Endothelial cell (in vitro differentiated cells): Measurements from ENCODE around the gene SCTR. TPM values are rescaled to one million over a fixed set of nuclear protein-coding genes. Genes with fewer than 3 reads are reported as not detected.
A peak's percentile ranks its signal among the peaks of the same experiment; 100 is the strongest.

ENCODE experiments used
- DNase-seq: peaks from one replicate; pipeline ENCODE4 v3.0.0; 2021; ENCODE audit warnings: low spot score
- H3K27ac Mint-ChIP-seq: one replicate; pipeline ENCODE4 v1.8.0; 2021; ENCODE audit warnings: mixed read lengths, inconsistent platforms; ENCODE audit not compliant: unreplicated experiment
- H3K27me3 Mint-ChIP-seq: one replicate; pipeline ENCODE4 v1.8.0; 2021; ENCODE audit warnings: mild to moderate bottlenecking, moderate library complexity, mixed read lengths, inconsistent platforms; ENCODE audit not compliant: unreplicated experiment
- H3K36me3 Mint-ChIP-seq: one replicate; pipeline ENCODE4 v1.8.0; 2021; ENCODE audit warnings: mild to moderate bottlenecking, low read depth, mixed read lengths, inconsistent platforms; ENCODE audit not compliant: unreplicated experiment
- H3K4me1 Mint-ChIP-seq: one replicate; pipeline ENCODE4 v1.8.0; 2021; ENCODE audit warnings: mild to moderate bottlenecking, mixed read lengths, inconsistent platforms; ENCODE audit not compliant: unreplicated experiment
- H3K4me3 Mint-ChIP-seq: one replicate; pipeline ENCODE4 v1.8.0; 2021; ENCODE audit warnings: mild to moderate bottlenecking, mixed read lengths, inconsistent platforms; ENCODE audit not compliant: unreplicated experiment
- H3K9me3 Mint-ChIP-seq: one replicate; pipeline ENCODE4 v1.8.0; 2021; ENCODE audit warnings: mixed read lengths, inconsistent platforms; ENCODE audit not compliant: unreplicated experiment
- total RNA-seq: library from RNA; stranded (reverse); fragmentation: NEBNext Ultra II Directional; extraction: Animal tissue kit (Norgen Biotek cat#: 25700); gene quantifications from one replicate; pipeline ENCODE4 v1.2.1, GENCODE V29; 2021; ENCODE audit not compliant: unreplicated experiment
- TF ChIP-seq, protein P1 (sequence below): fragments of 200-600 bp; sonication (generic); IDR thresholded peaks from one replicate; pipeline ENCODE4 v1.5.0; 2021; ENCODE audit warnings: antibody characterized with exemption; ENCODE audit not compliant: unreplicated experiment

The SCTR gene
- total RNA-seq, 1 donor from 2014 or later, result not detected

DNA sequence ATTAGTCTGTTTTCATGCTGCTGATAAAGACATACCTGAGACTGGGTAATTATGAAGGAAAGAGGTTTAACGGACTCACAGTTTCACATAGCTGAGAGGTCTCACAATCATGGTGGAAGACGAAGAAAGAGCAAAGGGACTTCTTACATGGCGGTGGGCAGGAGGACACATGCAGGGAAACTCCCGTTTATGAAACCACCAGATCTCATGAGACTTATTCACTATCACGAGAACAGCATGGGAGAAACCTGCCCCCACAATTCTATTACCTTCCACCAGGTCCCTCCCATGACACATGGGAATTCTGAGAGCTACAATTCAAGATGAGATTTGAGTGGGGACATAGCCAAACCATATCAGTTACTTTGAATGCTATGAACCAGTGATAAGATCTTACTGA lies 44.1 kb downstream of the SCTR start:
- peaks cover 6% of the 10 kb centered on the region for H3K27me3 Mint-ChIP-seq
- H3K4me1 Mint-ChIP-seq, result no peaks in the 10 kb centered on the region
- H3K9me3 Mint-ChIP-seq, result no peaks in the 10 kb centered on the region
- no peak overlapping the region for H3K4me3 Mint-ChIP-seq
- H3K36me3 Mint-ChIP-seq, result no peaks in the 10 kb centered on the region
- DNase-seq, result no peak
- no peak overlapping the region for H3K27ac Mint-ChIP-seq
- TF ChIP-seq, protein P1, sequence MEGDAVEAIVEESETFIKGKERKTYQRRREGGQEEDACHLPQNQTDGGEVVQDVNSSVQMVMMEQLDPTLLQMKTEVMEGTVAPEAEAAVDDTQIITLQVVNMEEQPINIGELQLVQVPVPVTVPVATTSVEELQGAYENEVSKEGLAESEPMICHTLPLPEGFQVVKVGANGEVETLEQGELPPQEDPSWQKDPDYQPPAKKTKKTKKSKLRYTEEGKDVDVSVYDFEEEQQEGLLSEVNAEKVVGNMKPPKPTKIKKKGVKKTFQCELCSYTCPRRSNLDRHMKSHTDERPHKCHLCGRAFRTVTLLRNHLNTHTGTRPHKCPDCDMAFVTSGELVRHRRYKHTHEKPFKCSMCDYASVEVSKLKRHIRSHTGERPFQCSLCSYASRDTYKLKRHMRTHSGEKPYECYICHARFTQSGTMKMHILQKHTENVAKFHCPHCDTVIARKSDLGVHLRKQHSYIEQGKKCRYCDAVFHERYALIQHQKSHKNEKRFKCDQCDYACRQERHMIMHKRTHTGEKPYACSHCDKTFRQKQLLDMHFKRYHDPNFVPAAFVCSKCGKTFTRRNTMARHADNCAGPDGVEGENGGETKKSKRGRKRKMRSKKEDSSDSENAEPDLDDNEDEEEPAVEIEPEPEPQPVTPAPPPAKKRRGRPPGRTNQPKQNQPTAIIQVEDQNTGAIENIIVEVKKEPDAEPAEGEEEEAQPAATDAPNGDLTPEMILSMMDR, result no peak

DNA sequence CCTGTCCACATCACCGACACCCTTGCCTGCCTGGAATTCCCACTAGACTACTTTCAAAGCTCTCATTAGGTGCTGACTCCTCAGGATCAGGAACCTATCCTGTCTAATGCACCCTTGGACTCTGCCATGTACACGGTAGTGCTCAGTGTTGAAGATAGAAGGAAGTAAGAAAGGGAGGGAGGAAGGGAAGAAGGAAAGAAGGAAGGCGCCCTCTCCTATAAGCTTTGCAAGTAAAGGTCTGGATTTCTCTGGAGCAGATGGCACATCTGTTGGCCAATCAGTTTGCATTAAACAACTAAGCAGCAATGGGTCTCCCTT lies 45.3 kb downstream of the SCTR start:
- Mint-ChIP-seq H3K4me3 (no peak overlapping the region), H3K4me1 (no peaks in the 10 kb centered on the region), H3K27ac (no peak overlapping the region), H3K27me3 (peaks cover 6% of the 10 kb centered on the region), H3K9me3 (no peaks in the 10 kb centered on the region), H3K36me3 (no peaks in the 10 kb centered on the region)
- TF ChIP-seq, protein P1, result no peak
- DNase-seq, result no peak

DNA sequence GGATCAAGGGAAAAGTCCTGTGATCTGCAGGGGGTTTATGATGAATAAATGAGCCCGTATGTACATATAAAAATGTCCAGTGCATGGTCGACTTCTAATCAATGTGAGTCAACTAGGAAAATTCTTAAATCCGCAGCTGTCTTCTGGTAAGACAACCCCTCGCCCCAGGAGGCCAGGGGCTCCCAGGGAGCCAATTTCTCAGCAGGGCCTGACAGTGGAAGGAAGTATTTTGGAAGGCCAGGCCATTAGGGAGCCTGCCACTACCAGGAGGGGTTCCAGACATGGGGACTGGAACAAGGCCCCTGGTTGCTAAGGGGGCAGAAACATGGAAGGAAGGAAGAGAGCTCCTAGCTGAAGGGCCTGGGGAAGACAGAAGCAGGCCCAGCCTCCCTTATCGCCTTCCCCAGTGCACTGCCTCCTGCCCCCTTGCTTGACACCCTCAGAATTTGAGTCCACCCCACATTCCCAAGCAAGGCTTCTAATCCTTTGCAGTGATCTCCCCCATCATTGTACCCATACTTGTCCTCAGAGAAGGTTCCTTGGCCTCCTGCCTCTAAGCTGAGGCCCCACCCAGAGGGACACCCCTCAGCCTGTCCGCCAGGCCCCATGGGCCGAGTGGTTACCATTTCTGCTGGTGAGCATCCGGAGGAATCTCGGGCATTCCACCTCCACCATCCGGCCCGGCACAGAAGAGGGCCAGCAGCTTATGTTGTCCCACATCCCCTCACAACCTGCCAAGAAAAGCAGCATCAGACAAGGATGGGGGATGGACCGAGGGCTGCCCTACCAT lies 45.9 kb downstream of the SCTR start:
- peaks cover 6% of the 10 kb centered on the region for H3K27me3 Mint-ChIP-seq
- H3K4me3 Mint-ChIP-seq, result no peak overlapping the region
- H3K27ac Mint-ChIP-seq, result peak overlapping the region; percentile 42
- H3K36me3 Mint-ChIP-seq, result no peaks in the 10 kb centered on the region
- DNase-seq, result no peak
- no peaks in the 10 kb centered on the region for H3K9me3 Mint-ChIP-seq
- no peaks in the 10 kb centered on the region for H3K4me1 Mint-ChIP-seq
- TF ChIP-seq, protein P1, result no peak

DNA sequence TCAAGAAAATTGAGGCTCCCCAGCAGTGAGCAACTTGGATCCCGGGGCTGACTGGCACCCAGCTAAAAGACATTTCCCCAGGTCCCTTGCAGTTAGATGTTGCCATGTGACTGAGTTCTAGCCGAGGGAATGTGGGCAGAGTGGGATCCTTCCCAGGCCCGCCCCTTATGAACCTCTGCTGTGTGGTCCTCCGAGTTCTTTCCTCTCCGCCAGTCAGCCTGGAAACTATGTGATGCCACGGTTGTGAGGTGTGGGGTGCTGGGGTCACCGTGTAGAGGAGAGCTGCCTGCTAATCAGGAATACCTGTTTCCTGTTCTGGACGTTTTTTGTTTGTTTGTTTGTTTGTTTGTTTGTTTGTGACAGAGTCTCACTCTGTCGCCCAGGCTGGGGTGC lies 47.2 kb downstream of the SCTR start:
- H3K4me1 Mint-ChIP-seq, result no peaks in the 10 kb centered on the region
- H3K27ac Mint-ChIP-seq, result no peak overlapping the region
- TF ChIP-seq, protein P1, result no peak
- no peaks in the 10 kb centered on the region for H3K9me3 Mint-ChIP-seq
- no peaks in the 10 kb centered on the region for H3K36me3 Mint-ChIP-seq
- peaks cover 6% of the 10 kb centered on the region for H3K27me3 Mint-ChIP-seq
- no peak overlapping the region for H3K4me3 Mint-ChIP-seq
- no peak for DNase-seq

DNA sequence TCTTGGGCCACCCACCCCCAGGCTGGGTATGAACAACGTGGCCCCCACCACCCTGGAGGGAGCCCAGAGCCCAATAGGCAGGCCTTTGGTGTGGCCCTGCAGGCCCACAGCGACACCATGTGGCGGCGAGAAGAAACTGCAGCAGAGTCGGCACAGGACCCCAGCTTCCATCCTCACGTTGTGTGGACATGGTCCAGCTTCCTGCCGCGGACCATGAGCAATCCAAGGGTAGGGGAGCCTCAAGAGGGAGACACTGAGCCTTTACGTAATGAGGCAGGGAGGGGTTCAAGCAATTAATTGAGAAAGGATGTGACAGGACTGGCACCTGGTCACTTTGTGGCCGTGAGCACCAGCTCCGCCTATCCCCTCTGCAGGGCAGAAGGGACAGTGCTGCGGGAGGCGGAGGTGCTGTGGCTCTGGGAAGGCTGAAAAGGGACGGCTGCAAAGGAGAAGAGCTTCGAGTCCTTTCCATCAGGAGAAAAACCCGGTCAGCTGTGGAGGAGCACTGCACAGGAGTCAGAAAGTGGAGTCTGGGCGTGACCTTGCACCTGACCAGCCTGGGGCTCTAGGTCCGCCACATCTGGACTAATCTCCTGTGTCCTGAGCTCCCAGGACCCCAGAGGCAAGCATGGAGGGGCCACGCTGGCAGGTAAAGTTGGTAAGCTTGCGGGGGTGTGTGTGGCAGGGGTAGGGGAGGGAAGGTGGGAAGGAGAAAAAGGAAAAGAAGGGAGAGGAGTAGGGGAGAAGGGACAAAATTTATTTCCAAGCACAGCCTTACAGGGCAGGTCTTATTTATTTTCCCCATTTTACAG lies 47.8 kb downstream of the SCTR start:
- H3K36me3 Mint-ChIP-seq, result no peaks in the 10 kb centered on the region
- no peak overlapping the region for H3K27ac Mint-ChIP-seq
- H3K27me3 Mint-ChIP-seq, result peaks cover 6% of the 10 kb centered on the region
- H3K4me1 Mint-ChIP-seq, result no peaks in the 10 kb centered on the region
- H3K4me3 Mint-ChIP-seq, result no peak overlapping the region
- H3K9me3 Mint-ChIP-seq, result no peaks in the 10 kb centered on the region
- TF ChIP-seq, protein P1, result peak; percentile 99
- peak; percentile 70 for DNase-seq
